Right lobe of liver (tissue), 6 donors: Measurements from ENCODE around the gene SENP7. TPM values are rescaled to one million over a fixed set of nuclear protein-coding genes. Genes with fewer than 3 reads are reported as not detected.

Experiments used
- ATAC-seq, 4 donors: fragments of 200-7000 bp; cut with Tn5 transposase; one replicate each; pipeline ENCODE4 v1.9.1; 2020; ENCODE audit warnings: mild to moderate bottlenecking in 4 of 4, moderate library complexity in 4 of 4
- DNase-seq, 3 donors: peaks; one replicate each; pipeline ENCODE4 v3.0.0-alpha.2; 2020
- H3K27ac ChIP-seq, 3 donors: fragments of 200-600 bp; one replicate each; pipeline ENCODE4 v1.8.0; 2022
- H3K27me3 ChIP-seq, 2 donors: fragments of 200-600 bp; one replicate each; pipeline ENCODE4 v1.8.0; 2022
- H3K36me3 ChIP-seq, 4 donors: fragments of 200-600 bp; sonication (generic) in 1 of 4; one replicate each; pipeline versions ENCODE4 v1.5.1 to v1.8.0; 2017 to 2022; ENCODE audit warnings: control low read depth in 1 of 4
- H3K4me1 ChIP-seq, 4 donors: fragments of 200-600 bp; sonication (generic) in 1 of 4; one replicate each; pipeline versions ENCODE4 v1.5.1 to v1.8.0; 2017 to 2022; ENCODE audit warnings: control low read depth in 1 of 4
- H3K4me3 ChIP-seq, 3 donors: fragments of 200-600 bp; one replicate each; pipeline ENCODE4 v1.8.0; 2022
- H3K9me3 ChIP-seq, 4 donors: fragments of 200-600 bp; sonication (generic) in 1 of 4; one replicate each; pipeline versions ENCODE4 v1.5.1 to v1.8.0; 2017 to 2022; ENCODE audit warnings: control low read depth in 1 of 4
- POLR2A ChIP-seq: fragments of 450-650 bp; IDR thresholded peaks from one replicate; pipeline ENCODE4 v1.6.1; 2017; ENCODE audit warnings: antibody characterized with exemption, mild to moderate bottlenecking
- WGBS: methylation state at CpG from one replicate; pipeline ENCODE4 v1.1.6; 2018; ENCODE audit warnings: low coverage, low lambda C conversion rate; ENCODE audit not compliant: insufficient coverage; ENCODE audit errors: missing lambda C conversion rate; 5-methylcytosine and 5-hydroxymethylcytosine counted together
- intact Hi-C, 2 donors: fragments of 100-400 bp; cut with DNase I; formaldehyde crosslinking; loops; one replicate each; pipeline versions ENCODE4 v1.11.2 to v1.14.1; 2022
- total RNA-seq, 6 experiments: library from RNA; depleted of rRNA in 2 of 6; stranded (reverse); fragments of >200 nt in 2 of 6; fragmentation: NEBNext Ultra II Directional in 3 of 6; extraction: Animal tissue kit (Norgen Biotek cat#: 25700) in 3 of 6; gene quantifications; one replicate each; pipeline versions ENCODE4 v1.1.0 to v1.2.4, GENCODE V29; 2016 to 2023
- TF ChIP-seq, protein P1 (sequence below), 4 donors: fragments of 200-600 bp in 3 of 4; fragments of 450-650 bp in 1 of 4; IDR thresholded peaks; one replicate each; pipeline versions ENCODE4 v1.5.1 to v1.8.0; 2016 to 2022; ENCODE audit warnings: antibody characterized with exemption in 4 of 4, mild to moderate bottlenecking in 2 of 4
- donor health status: DM: no; HTN: yes; CAD: no.
- donor health status: DM: no; HTN: no; CAD: no.
- donor health status: DM: no; HTN: no; CAD: no.
- donor health status: DM: no; HTN: yes; CAD: no.
- donor health status: DM: no; HTN: yes; CAD: no.

The SENP7 gene
- total RNA-seq, 6 experiments from 2014 or later = 3.8 to 7.2 (median 5.7) TPM

DNA sequence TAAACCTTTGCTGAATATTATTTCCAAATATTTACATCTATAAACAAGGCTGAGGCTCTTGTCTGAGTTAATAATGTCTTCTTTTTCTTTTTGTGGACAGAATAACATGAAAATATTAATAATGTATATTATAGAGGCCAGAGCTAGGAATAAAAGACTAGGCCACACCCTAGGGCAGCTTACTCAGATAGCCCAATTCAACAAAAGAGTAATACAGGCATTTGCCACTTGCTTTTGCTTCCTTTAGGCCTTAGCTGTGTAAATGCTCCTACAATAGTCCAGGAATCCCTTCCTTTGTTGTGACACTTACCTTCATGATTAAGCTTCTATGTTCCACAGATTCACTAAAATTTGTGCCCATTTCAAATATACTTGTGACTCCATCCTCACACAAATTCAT lies 209.2 kb downstream of the SENP7 start:
- no peak for DNase-seq
- Histone ChIP-seq H3K36me3 (no peaks in the 10 kb centered on the region), H3K27ac (no peak overlapping the region), H3K4me3 (no peak overlapping the region), H3K27me3 (no peaks in the 10 kb centered on the region), H3K4me1 (no peaks in the 10 kb centered on the region), H3K9me3 (no peaks in the 10 kb centered on the region)
- TF ChIP-seq, protein P1, sequence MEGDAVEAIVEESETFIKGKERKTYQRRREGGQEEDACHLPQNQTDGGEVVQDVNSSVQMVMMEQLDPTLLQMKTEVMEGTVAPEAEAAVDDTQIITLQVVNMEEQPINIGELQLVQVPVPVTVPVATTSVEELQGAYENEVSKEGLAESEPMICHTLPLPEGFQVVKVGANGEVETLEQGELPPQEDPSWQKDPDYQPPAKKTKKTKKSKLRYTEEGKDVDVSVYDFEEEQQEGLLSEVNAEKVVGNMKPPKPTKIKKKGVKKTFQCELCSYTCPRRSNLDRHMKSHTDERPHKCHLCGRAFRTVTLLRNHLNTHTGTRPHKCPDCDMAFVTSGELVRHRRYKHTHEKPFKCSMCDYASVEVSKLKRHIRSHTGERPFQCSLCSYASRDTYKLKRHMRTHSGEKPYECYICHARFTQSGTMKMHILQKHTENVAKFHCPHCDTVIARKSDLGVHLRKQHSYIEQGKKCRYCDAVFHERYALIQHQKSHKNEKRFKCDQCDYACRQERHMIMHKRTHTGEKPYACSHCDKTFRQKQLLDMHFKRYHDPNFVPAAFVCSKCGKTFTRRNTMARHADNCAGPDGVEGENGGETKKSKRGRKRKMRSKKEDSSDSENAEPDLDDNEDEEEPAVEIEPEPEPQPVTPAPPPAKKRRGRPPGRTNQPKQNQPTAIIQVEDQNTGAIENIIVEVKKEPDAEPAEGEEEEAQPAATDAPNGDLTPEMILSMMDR (IDR thresholded peaks at IDR 0.05) = no peak
- no peak for TF ChIP-seq POLR2A
- intact Hi-C loops = no loop called here
- ATAC-seq = no peak

DNA sequence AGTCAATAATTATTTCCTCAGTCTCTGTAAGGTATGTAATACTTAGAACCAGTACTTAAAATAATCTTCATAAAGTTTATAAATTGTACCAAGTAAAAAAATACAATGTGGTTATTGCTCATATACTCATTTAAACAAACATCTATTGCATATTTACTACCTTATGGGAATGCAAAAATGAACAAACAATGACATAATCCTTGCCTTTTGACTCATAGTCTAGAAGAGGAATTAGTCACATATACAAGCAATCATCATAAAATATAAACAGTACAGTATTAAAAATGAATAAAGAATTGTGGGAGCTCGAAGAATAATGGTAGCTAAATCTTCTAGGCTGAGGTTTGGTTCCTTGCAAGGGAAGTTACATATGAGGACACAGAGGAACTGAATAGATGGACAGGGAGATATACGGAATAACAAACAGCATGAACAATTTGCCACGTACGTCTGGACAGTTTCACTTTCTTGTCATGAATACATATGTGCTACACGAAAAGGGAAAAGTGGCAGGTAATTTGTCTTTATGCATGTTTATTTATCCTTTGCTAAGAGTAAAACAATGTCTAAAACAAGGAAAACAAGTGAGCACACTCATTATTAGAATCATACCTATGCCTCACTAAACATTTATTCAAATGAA lies 209.8 kb downstream of the SENP7 start:
- Histone ChIP-seq H3K27me3 (no peaks in the 10 kb centered on the region), H3K9me3 (no peaks in the 10 kb centered on the region), H3K4me3 (no peak overlapping the region), H3K36me3 (no peaks in the 10 kb centered on the region), H3K27ac (no peak overlapping the region), H3K4me1 (no peaks in the 10 kb centered on the region)
- intact Hi-C loops = no loop called here
- DNase-seq (no peak), ATAC-seq (no peak)
- 67% methylated on average over 5 of the region's 5 CpGs for WGBS
- no peak for TF ChIP-seq POLR2A
- TF ChIP-seq, protein P1 (IDR thresholded peaks at IDR 0.05) = no peak

- no peak overlapping the region for H3K4me3 ChIP-seq
- no CpG with 5 or more reads among the region's 8 CpGs for WGBS
- intact Hi-C loops = no loop called here
- no peak overlapping the region for H3K27ac ChIP-seq
- no peaks in the 10 kb centered on the region for H3K36me3 ChIP-seq
- ATAC-seq (no peak), DNase-seq (no peak)
- TF ChIP-seq, protein P1 (IDR thresholded peaks at IDR 0.05) = no peak
- TF ChIP-seq POLR2A = no peak
- no peaks in the 10 kb centered on the region for H3K9me3 ChIP-seq
- H3K4me1 ChIP-seq = no peaks in the 10 kb centered on the region
- H3K27me3 ChIP-seq = no peaks in the 10 kb centered on the region
Measured at GRCh38 chr3:101300073-101300472, 212.9 kb downstream of the SENP7 start.

DNA sequence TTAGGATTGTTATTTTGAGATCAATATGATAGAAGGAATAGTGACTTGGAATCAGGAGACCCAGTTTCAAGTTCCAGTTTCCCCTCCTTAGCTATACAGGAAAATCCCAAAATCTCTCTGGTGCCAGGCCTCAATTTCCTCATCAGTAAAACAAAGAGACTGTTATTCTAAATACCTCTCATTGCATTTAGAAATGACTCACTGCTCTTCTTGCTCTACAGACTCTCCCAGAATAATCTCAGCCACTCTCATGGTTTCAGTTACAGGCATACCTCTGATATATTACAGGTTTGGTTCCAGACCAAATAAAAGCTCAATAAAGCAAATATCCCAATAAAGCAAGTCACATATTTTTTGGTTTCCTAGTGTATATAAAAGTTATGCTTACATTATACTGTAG lies 221.0 kb downstream of the SENP7 start:
- TF ChIP-seq POLR2A = no peak
- TF ChIP-seq, protein P1 (IDR thresholded peaks at IDR 0.05) = no peak
- DNase-seq (no peak), ATAC-seq (no peak)
- Histone ChIP-seq H3K4me3 (no peak overlapping the region), H3K27ac (no peak overlapping the region), H3K9me3 (no peaks in the 10 kb centered on the region), H3K36me3 (no peaks in the 10 kb centered on the region), H3K27me3 (no peaks in the 10 kb centered on the region), H3K4me1 (no peaks in the 10 kb centered on the region)
- intact Hi-C loops = no loop called here

DNA sequence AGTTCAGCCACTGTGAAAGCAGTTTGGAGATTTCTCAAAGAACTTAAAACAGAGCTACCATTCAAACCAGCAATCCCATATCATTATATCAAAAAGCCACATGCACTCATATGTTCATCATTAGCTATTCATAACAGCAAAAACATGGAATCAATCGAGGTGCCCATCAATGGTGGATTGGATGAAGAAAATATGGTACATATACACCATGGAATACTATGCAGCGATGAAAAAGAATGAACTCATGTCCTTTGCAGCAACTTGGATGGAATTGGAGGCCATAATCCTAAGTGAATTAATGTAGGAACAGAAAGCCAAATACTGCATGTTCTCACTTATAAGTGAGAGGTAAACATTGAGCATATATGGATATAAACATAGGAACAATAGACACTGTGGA lies 224.7 kb downstream of the SENP7 start:
- intact Hi-C loops = no loop called here
- H3K9me3 ChIP-seq = no peaks in the 10 kb centered on the region
- H3K27ac ChIP-seq = no peak overlapping the region
- 82% methylated on average over 2 of the region's 2 CpGs for WGBS
- H3K36me3 ChIP-seq = no peaks in the 10 kb centered on the region
- no peaks in the 10 kb centered on the region for H3K4me1 ChIP-seq
- DNase-seq (no peak), ATAC-seq (no peak)
- H3K4me3 ChIP-seq = no peak overlapping the region
- H3K27me3 ChIP-seq = no peaks in the 10 kb centered on the region
- TF ChIP-seq, protein P1 (IDR thresholded peaks at IDR 0.05) = no peak
- no peak for TF ChIP-seq POLR2A
